PC-9 (cell line): Measurements from ENCODE around the gene LTA. TPM values are rescaled to one million over a fixed set of nuclear protein-coding genes. Genes with fewer than 3 reads are reported as not detected.
A peak's percentile ranks its signal among the peaks of the same experiment; 100 is the strongest.

Experiments used
- BruUV-seq: library from RNA; stranded (reverse); fragments of 400-500 nt; replicated peaks from 2 replicates; lab custom pipeline; 2021; lab: Mats Ljungman, UMichigan
- CTCF ChIA-PET: fragments of 300-600 bp; sonication (Branson Sonifier 250); formaldehyde crosslinking; loops from one replicate; lab custom pipeline; 2022; ENCODE audit warnings: antibody characterized with exemption; lab: Charles Lee
- POLR2A ChIA-PET: fragments of 300-600 bp; sonication (Branson Sonifier 250); formaldehyde crosslinking; loops from one replicate; lab custom pipeline; 2022; ENCODE audit warnings: antibody characterized with exemption; ENCODE audit not compliant: unreplicated experiment; lab: Charles Lee
- DNase-seq, 2 experiments: peaks; one replicate each; pipeline versions ENCODE4 v3.0.0 to v3.0.0-alpha.2; 2015 to 2022; ENCODE audit warnings: mixed read lengths in 1 of 2
- H2AFZ ChIP-seq: fragments of 200-600 bp; sonication (generic); 2 replicates; pipeline ENCODE4 v1.8.1; 2017; ENCODE audit warnings: antibody characterized with exemption
- H3F3A ChIP-seq: fragments of 200-600 bp; sonication (generic); 2 replicates; pipeline ENCODE4 v1.8.1; 2017; ENCODE audit warnings: antibody characterized with exemption, mild to moderate bottlenecking, low read depth; ENCODE audit not compliant: insufficient read depth
- H3K27ac ChIP-seq: fragments of 200-600 bp; sonication (generic); 2 replicates; pipeline ENCODE4 v1.6.1; 2016; ENCODE audit warnings: mixed run types
- H3K27me3 ChIP-seq: fragments of 200-600 bp; sonication (generic); 2 replicates; pipeline ENCODE4 v1.6.1; 2016; ENCODE audit warnings: low read depth, mixed run types; ENCODE audit not compliant: insufficient read depth
- H3K36me3 ChIP-seq: fragments of 200-600 bp; sonication (generic); 2 replicates; pipeline ENCODE4 v1.6.1; 2016; ENCODE audit warnings: low read depth, mixed run types
- H3K4me1 ChIP-seq: fragments of 200-600 bp; sonication (generic); replicated peaks from 2 replicates; pipeline ENCODE4 v1.6.1; 2016; ENCODE audit warnings: mixed run types; ENCODE audit not compliant: insufficient read depth
- H3K4me2 ChIP-seq: fragments of 200-600 bp; sonication (generic); 2 replicates; pipeline ENCODE4 v1.6.1; 2017; ENCODE audit warnings: mixed run types
- H3K4me3 ChIP-seq: fragments of 200-600 bp; sonication (generic); 2 replicates; pipeline ENCODE4 v1.6.1; 2016; ENCODE audit warnings: mixed run types
- H3K79me2 ChIP-seq: fragments of 200-600 bp; sonication (generic); 2 replicates; pipeline ENCODE4 v1.6.1; 2017; ENCODE audit warnings: low read depth, mixed run types
- H3K9me2 ChIP-seq: fragments of 200-600 bp; sonication (generic); 2 replicates; pipeline ENCODE4 v1.8.1; 2017; ENCODE audit warnings: mild to moderate bottlenecking; ENCODE audit not compliant: insufficient read depth
- H3K9me3 ChIP-seq: fragments of 200-600 bp; sonication (generic); 2 replicates; pipeline ENCODE4 v1.8.1; 2016; ENCODE audit warnings: low read depth; ENCODE audit not compliant: insufficient read depth
- H4K20me1 ChIP-seq: fragments of 200-600 bp; sonication (generic); 2 replicates; pipeline ENCODE4 v1.8.1; 2017; ENCODE audit not compliant: insufficient read depth
- CTCF ChIP-seq: fragments of 200-600 bp; sonication (generic); conservative IDR thresholded peaks from 2 replicates; pipeline ENCODE4 v1.6.1; 2017; ENCODE audit warnings: mixed run types, antibody characterized with exemption, mild to moderate bottlenecking, moderate library complexity
- EZH2 ChIP-seq: fragments of 200-600 bp; sonication (generic); IDR thresholded peaks from 2 replicates; pipeline ENCODE4 v1.8.0; 2017; ENCODE audit warnings: antibody characterized with exemption, low read depth
- intact Hi-C: fragments of 100-400 bp; cut with micrococcal nuclease; formaldehyde crosslinking; loops from one replicate; pipeline ENCODE4 v1.10.0; 2022; ENCODE audit not compliant: unreplicated experiment
- total RNA-seq: library from RNA; stranded (reverse); gene quantifications from 2 replicates; pipeline ENCODE4 v1.2.3, GENCODE V29; 2021

The LTA gene
- total RNA-seq, 1 experiment from 2014 or later = not detected

GRCh38 chr6:31579119-31579505 lies 7.0 kb downstream of the LTA start:
- Histone ChIP-seq H3K4me2 (no peak overlapping the region), H3K79me2 (no peaks in the 10 kb centered on the region), H3K4me3 (no peak overlapping the region), H3K9me2 (no peaks in the 10 kb centered on the region), H4K20me1 (no peaks in the 10 kb centered on the region), H3F3A (peaks cover 5% of the 10 kb centered on the region; the same call in 1 of the 2 replicates), H3K36me3 (no peaks in the 10 kb centered on the region), H2AFZ (no peak overlapping the region), H3K27ac (no peak overlapping the region), H3K4me1 (0 out of 2 replicates have a peak, but pooled peaks cover 5% of the 10 kb centered on the region), H3K27me3 (0 out of 2 replicates have a peak, but pooled peaks cover 5% of the 10 kb centered on the region), H3K9me3 (no peaks in the 10 kb centered on the region)
- intact Hi-C loops = no loop called here
- ChIA-PET POLR2A (no interaction called here), CTCF (no interaction called here)
- no peak for DNase-seq
- TF ChIP-seq CTCF (no peak), EZH2 (no peak)
- BruUV-seq = no TSS peak

GRCh38 chr6:31579546-31580437 lies 7.7 kb downstream of the LTA start:
- Histone ChIP-seq H4K20me1 (no peaks in the 10 kb centered on the region), H3K4me1 (0 out of 2 replicates have a peak, but pooled peaks cover 5% of the 10 kb centered on the region), H3K4me3 (no peak overlapping the region), H3K79me2 (no peaks in the 10 kb centered on the region), H3K9me3 (no peaks in the 10 kb centered on the region), H3K27ac (no peak overlapping the region), H3F3A (peaks cover 5% of the 10 kb centered on the region; the same call in 1 of the 2 replicates), H3K4me2 (0 out of 2 replicates have a peak overlapping the region, but pooled peaks have one; percentile 91), H3K9me2 (no peaks in the 10 kb centered on the region), H3K27me3 (0 out of 2 replicates have a peak, but pooled peaks cover 5% of the 10 kb centered on the region), H2AFZ (no peak overlapping the region), H3K36me3 (no peaks in the 10 kb centered on the region)
- intact Hi-C loops = no loop called here
- ChIA-PET POLR2A (no interaction called here), CTCF (interaction anchor here (0.6 to 2.2 kb wide), 2 partner anchors 18 to 33 kb away, joined by 3 to 11 read pairs; partner anchors contain the start of gene NFKBIL1)
- DNase-seq = no peak
- no TSS peak for BruUV-seq
- no peak for TF ChIP-seq CTCF
- no peak for TF ChIP-seq EZH2

- Histone ChIP-seq H3K4me1 (0 out of 2 replicates have a peak, but pooled peaks cover 5% of the 10 kb centered on the region), H3F3A (peaks cover 5% of the 10 kb centered on the region; the same call in 1 of the 2 replicates), H3K36me3 (no peaks in the 10 kb centered on the region), H3K27ac (no peak overlapping the region), H3K9me3 (no peaks in the 10 kb centered on the region), H3K4me3 (peak overlapping the region; percentile 71; the same call in 1 of the 2 replicates), H3K27me3 (0 out of 2 replicates have a peak, but pooled peaks cover 5% of the 10 kb centered on the region), H2AFZ (peak overlapping the region; percentile 99; the same call in 1 of the 2 replicates), H3K9me2 (no peaks in the 10 kb centered on the region), H4K20me1 (no peaks in the 10 kb centered on the region), H3K4me2 (peak overlapping the region; percentile 91), H3K79me2 (no peaks in the 10 kb centered on the region)
- TF ChIP-seq EZH2 = no peak
- TF ChIP-seq CTCF = no peak
- no peak for DNase-seq
- BruUV-seq = no TSS peak
- ChIA-PET POLR2A (no interaction called here), CTCF (interaction anchor here (0.6 to 2.2 kb wide), 2 partner anchors 18 to 33 kb away, joined by 3 to 11 read pairs; partner anchors contain the start of gene NFKBIL1)
- intact Hi-C loops = no loop called here
These were observed 8.3 kb downstream of the LTA start for GRCh38 chr6:31580438-31580740.
